Uterus (tissue), 4 donors: ENCODE data around the gene MYO1A. TPM values are rescaled to one million over a fixed set of nuclear protein-coding genes. Genes with fewer than 3 reads are reported as not detected.

Experiments
- DNase-seq, 2 donors: peaks; one replicate each; pipeline ENCODE4 v3.0.0-alpha.2; 2019 to 2020
- H3K27ac ChIP-seq, 2 donors: fragments of 200-600 bp; sonication (generic); 1 replicate in 1 of 2; 2 replicates in 1 of 2; pipeline ENCODE4 v1.5.1; 2016 to 2018
- H3K27me3 ChIP-seq, 2 donors: fragments of 200-600 bp; sonication (generic); one replicate each; pipeline ENCODE4 v1.5.1; 2018 to 2019; ENCODE audit warnings: control low read depth in 1 of 2
- H3K36me3 ChIP-seq, 2 donors: fragments of 200-600 bp; sonication (generic); one replicate each; pipeline ENCODE4 v1.5.1; 2019; ENCODE audit warnings: control low read depth in 1 of 2
- H3K4me1 ChIP-seq, 2 donors: fragments of 200-600 bp; sonication (generic); one replicate each; pipeline ENCODE4 v1.5.1; 2018 to 2019; ENCODE audit warnings: control low read depth in 1 of 2
- H3K4me3 ChIP-seq, 2 donors: fragments of 200-600 bp; sonication (generic); 1 replicate in 1 of 2; 2 replicates in 1 of 2; pipeline ENCODE4 v1.5.1; 2018 to 2019; ENCODE audit warnings: mild to moderate bottlenecking in 1 of 2
- H3K9me3 ChIP-seq, 2 donors: fragments of 200-600 bp; sonication (generic); one replicate each; pipeline ENCODE4 v1.5.1; 2019; ENCODE audit warnings: control low read depth in 1 of 2
- CTCF ChIP-seq, 4 experiments: fragments of 200-600 bp in 2 of 4; fragments of 450-650 bp in 2 of 4; sonication (generic) in 2 of 4; IDR thresholded peaks; one replicate each; pipeline ENCODE4 v1.5.1; 2016 to 2019; ENCODE audit warnings: antibody characterized with exemption in 4 of 4, mild to moderate bottlenecking in 2 of 4, moderate library complexity in 1 of 4
- POLR2A ChIP-seq, 2 donors: fragments of 450-650 bp; IDR thresholded peaks; one replicate each; pipeline ENCODE4 v1.6.1; 2016; ENCODE audit warnings: antibody characterized with exemption in 2 of 2, mild to moderate bottlenecking in 1 of 2, moderate library complexity in 1 of 2
- intact Hi-C: fragments of 100-400 bp; cut with DNase I; formaldehyde crosslinking; loops from one replicate; pipeline ENCODE4 v1.15.1; 2023; ENCODE audit warnings: low total_unique reads
- total RNA-seq, 4 donors: library from RNA; depleted of rRNA in 3 of 4; stranded (reverse); fragments of >200 nt in 3 of 4; gene quantifications; one replicate each; pipeline versions ENCODE4 v1.1.0 to v1.2.4, GENCODE V29; 2014 to 2023
- donor health status: DM: yes; HTN: yes; CAD: no.

The MYO1A gene
- total RNA-seq, 4 donors from 2014 or later = 0.59 to 1.3 TPM; not detected in 2

- Histone ChIP-seq H3K4me3 (no peak overlapping the region), H3K27ac (no peak overlapping the region), H3K4me1 (no peaks in the 10 kb centered on the region), H3K27me3 (no peaks in the 10 kb centered on the region), H3K36me3 (no peaks in the 10 kb centered on the region), H3K9me3 (no peaks in the 10 kb centered on the region)
- intact Hi-C loops = no loop called here
- no peak for DNase-seq
- TF ChIP-seq POLR2A (IDR thresholded peaks at IDR 0.05) = no peak
Measured at GRCh38 chr12:57044889-57045288, 5.0 kb downstream of the MYO1A start.

GRCh38 chr12:57044468-57044867 is 5.5 kb downstream of the MYO1A start:
- Histone ChIP-seq H3K27me3 (no peaks in the 10 kb centered on the region), H3K27ac (no peak overlapping the region), H3K36me3 (no peaks in the 10 kb centered on the region), H3K4me3 (no peak overlapping the region), H3K9me3 (no peaks in the 10 kb centered on the region), H3K4me1 (no peaks in the 10 kb centered on the region)
- intact Hi-C loops = no loop called here
- no peak for DNase-seq
- no peak for TF ChIP-seq CTCF (IDR thresholded peaks at IDR 0.05)
- no peak for TF ChIP-seq POLR2A (IDR thresholded peaks at IDR 0.05)

GRCh38 chr12:57042695-57043094 is 7.2 kb downstream of the MYO1A start:
- intact Hi-C loops = no loop called here
- H3K4me3 ChIP-seq = no peak overlapping the region

GRCh38 chr12:57040750-57041149 is 9.2 kb downstream of the MYO1A start:
- no peaks in the 10 kb centered on the region for H3K27me3 ChIP-seq
- no peak for TF ChIP-seq POLR2A (IDR thresholded peaks at IDR 0.05)
- no peak overlapping the region for H3K27ac ChIP-seq
- H3K36me3 ChIP-seq = no peaks in the 10 kb centered on the region
- no peaks in the 10 kb centered on the region for H3K9me3 ChIP-seq
- no peak overlapping the region for H3K4me3 ChIP-seq
- H3K4me1 ChIP-seq = no peaks in the 10 kb centered on the region
- DNase-seq = no peak
- intact Hi-C loops = no loop called here

More at GRCh38 chr12:57042695-57043094, 7.2 kb downstream of the MYO1A start:
- no peak for TF ChIP-seq CTCF (IDR thresholded peaks at IDR 0.05)
- TF ChIP-seq POLR2A (IDR thresholded peaks at IDR 0.05) = no peak
- H3K36me3 ChIP-seq = no peaks in the 10 kb centered on the region
- H3K27me3 ChIP-seq = no peaks in the 10 kb centered on the region
- no peak for DNase-seq
- H3K9me3 ChIP-seq = no peaks in the 10 kb centered on the region
- H3K4me1 ChIP-seq = no peaks in the 10 kb centered on the region
- no peak overlapping the region for H3K27ac ChIP-seq

GRCh38 chr12:57040211-57040610 is 9.7 kb downstream of the MYO1A start:
- H3K27me3 ChIP-seq = no peaks in the 10 kb centered on the region
- H3K27ac ChIP-seq = no peak overlapping the region
- no peak for DNase-seq
- H3K9me3 ChIP-seq = no peaks in the 10 kb centered on the region
- no peaks in the 10 kb centered on the region for H3K36me3 ChIP-seq
- intact Hi-C loops = no loop called here
- no peaks in the 10 kb centered on the region for H3K4me1 ChIP-seq
- TF ChIP-seq POLR2A (IDR thresholded peaks at IDR 0.05) (no peak), CTCF (IDR thresholded peaks at IDR 0.05) (no peak)
- H3K4me3 ChIP-seq = no peak overlapping the region

- DNase-seq = no peak
- intact Hi-C loops = no loop called here
- TF ChIP-seq POLR2A (IDR thresholded peaks at IDR 0.05) = no peak
- no peak for TF ChIP-seq CTCF (IDR thresholded peaks at IDR 0.05)
- Histone ChIP-seq H3K36me3 (no peaks in the 10 kb centered on the region), H3K4me3 (no peak overlapping the region), H3K9me3 (no peaks in the 10 kb centered on the region), H3K27me3 (no peaks in the 10 kb centered on the region), H3K4me1 (no peaks in the 10 kb centered on the region), H3K27ac (no peak overlapping the region)
Measured at GRCh38 chr12:57039016-57039798, 10.7 kb downstream of the MYO1A start.
